ENCODE results near the gene RNF34. TPM values are rescaled to one million over a fixed set of nuclear protein-coding genes. Genes with fewer than 3 reads are reported as not detected.

RNF34 gene
- total RNA-seq, 2 experiments from 2014 or later, result 60.6 to 63.1 TPM

DNA sequence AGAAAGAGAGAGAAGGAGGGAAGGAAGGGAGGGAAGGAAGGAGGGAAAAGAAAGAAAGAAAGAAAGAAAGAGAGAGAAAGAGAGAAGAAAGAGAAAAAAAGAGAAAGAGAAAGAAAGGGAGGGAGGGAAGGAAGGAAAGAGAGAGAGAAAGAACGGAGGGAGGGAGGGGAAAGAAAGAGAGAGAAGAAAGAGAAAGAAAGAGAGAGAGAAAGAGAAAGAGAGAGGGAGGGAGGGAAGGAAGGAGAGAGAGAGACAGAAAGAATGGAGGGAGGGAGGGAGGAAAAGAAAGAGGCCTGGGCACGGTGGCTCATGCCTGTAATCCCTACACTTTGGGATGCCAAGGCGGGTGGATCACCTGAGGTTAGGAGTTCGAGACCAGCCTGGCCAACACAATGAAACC lies 42.6 kb upstream of the RNF34 start:
- no peak overlapping the region for H3K27ac ChIP-seq (ENCODE audit: low read depth in 1 of 2, low read length in 2 of 2)
- no peak overlapping the region for H3K4me3 ChIP-seq (ENCODE audit: low read length)
- Mint-ChIP-seq H3K4me3 (no peak overlapping the region), H3K9me3 (no peaks in the 10 kb centered on the region), H3K36me3 (ENCODE audit: low read depth) (peaks cover 3% of the 10 kb centered on the region), H3K27ac (no peak overlapping the region), H3K27me3 (peaks cover 4% of the 10 kb centered on the region), H3K4me1 (ENCODE audit: low read depth) (peaks cover 9% of the 10 kb centered on the region)
- peaks cover 5% of the 10 kb centered on the region for H3K4me1 ChIP-seq (ENCODE audit: insufficient read depth, low read length)
- H3K36me3 ChIP-seq (ENCODE audit: insufficient read depth, low read length), result no peaks in the 10 kb centered on the region
- intact Hi-C loops (cut with DNase I, micrococcal nuclease), result no loop called here
- CTCF ChIA-PET, result no interaction called here
- ATAC-seq (ENCODE audit: poor library complexity) (no peak), DNase-seq (no peak)
- H3K9me3 ChIP-seq (ENCODE audit: control insufficient read depth in 1 of 2, insufficient read depth in 1 of 2, low read length in 2 of 2), result no peaks in the 10 kb centered on the region
- TF ChIP-seq, protein P1, sequence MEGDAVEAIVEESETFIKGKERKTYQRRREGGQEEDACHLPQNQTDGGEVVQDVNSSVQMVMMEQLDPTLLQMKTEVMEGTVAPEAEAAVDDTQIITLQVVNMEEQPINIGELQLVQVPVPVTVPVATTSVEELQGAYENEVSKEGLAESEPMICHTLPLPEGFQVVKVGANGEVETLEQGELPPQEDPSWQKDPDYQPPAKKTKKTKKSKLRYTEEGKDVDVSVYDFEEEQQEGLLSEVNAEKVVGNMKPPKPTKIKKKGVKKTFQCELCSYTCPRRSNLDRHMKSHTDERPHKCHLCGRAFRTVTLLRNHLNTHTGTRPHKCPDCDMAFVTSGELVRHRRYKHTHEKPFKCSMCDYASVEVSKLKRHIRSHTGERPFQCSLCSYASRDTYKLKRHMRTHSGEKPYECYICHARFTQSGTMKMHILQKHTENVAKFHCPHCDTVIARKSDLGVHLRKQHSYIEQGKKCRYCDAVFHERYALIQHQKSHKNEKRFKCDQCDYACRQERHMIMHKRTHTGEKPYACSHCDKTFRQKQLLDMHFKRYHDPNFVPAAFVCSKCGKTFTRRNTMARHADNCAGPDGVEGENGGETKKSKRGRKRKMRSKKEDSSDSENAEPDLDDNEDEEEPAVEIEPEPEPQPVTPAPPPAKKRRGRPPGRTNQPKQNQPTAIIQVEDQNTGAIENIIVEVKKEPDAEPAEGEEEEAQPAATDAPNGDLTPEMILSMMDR (IDR thresholded peaks at IDR 0.05), result no peak
- no peaks in the 10 kb centered on the region for H3K27me3 ChIP-seq (ENCODE audit: control insufficient read depth in 1 of 2, insufficient read depth in 2 of 2, low read length in 2 of 2)
- POLR2A ChIA-PET, result no interaction called here

DNA sequence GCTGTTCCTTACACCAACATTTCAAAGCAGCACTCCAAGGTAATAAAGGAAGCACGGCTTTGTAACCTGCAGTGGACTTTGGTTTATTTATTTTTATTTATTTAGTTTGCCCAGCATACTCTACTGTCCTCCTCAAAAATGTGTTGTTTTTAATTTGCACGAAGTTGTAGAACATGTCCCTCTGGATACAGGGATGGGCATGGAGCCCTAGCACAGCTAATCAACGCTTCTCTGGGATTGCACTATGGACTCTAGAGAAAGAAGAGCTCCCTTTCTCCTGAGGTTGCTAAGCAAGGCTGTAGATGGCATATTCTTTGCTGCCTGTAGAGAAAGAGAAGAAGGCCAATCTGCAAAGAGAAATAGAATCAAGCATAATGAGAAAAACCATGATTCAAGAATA lies 41.8 kb upstream of the RNF34 start:
- TF ChIP-seq, protein P1 (IDR thresholded peaks at IDR 0.05), result no peak
- Histone ChIP-seq H3K36me3 (ENCODE audit: insufficient read depth, low read length) (no peaks in the 10 kb centered on the region), H3K9me3 (ENCODE audit: control insufficient read depth in 1 of 2, insufficient read depth in 1 of 2, low read length in 2 of 2) (no peaks in the 10 kb centered on the region), H3K4me1 (ENCODE audit: insufficient read depth, low read length) (no peaks in the 10 kb centered on the region), H3K27ac (ENCODE audit: low read depth in 1 of 2, low read length in 2 of 2) (no peak overlapping the region), H3K27me3 (ENCODE audit: control insufficient read depth in 1 of 2, insufficient read depth in 2 of 2, low read length in 2 of 2) (no peaks in the 10 kb centered on the region), H3K4me3 (ENCODE audit: low read length) (no peak overlapping the region)
- no peak for DNase-seq
- Mint-ChIP-seq H3K4me1 (ENCODE audit: low read depth) (peaks cover 3% of the 10 kb centered on the region), H3K27ac (no peak overlapping the region), H3K27me3 (peaks cover 4% of the 10 kb centered on the region), H3K9me3 (no peaks in the 10 kb centered on the region), H3K4me3 (no peak overlapping the region), H3K36me3 (ENCODE audit: low read depth) (no peaks in the 10 kb centered on the region)
- CTCF ChIA-PET, result no interaction called here
- ATAC-seq (ENCODE audit: poor library complexity), result no peak
- POLR2A ChIA-PET, result no interaction called here
- intact Hi-C loops (cut with DNase I, micrococcal nuclease), result no loop called here

DNA sequence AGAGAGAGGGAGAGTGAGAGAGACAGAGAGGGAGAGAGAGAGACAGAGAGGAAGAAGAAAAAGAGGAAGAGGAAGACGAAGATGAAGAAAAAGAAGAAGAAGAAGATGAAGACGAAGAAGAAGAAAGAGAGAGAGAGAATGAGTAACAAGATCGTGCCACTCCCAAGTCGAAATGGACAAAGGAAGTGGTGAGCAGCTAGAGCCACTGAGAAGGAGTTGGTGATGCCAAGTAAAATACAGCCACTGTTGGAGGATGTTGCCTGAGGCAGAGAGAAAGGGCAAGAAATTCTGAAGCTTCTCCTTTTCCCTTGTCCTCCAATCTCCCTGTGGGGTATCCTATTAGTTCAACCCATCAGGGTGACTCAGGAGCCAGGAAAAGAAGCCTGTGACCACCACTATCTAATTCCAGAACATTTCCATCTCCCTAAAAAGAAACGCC lies 35.2 kb upstream of the RNF34 start:
- H3K36me3 Mint-ChIP-seq (ENCODE audit: low read depth), result no peaks in the 10 kb centered on the region
- intact Hi-C loops (cut with DNase I, micrococcal nuclease), result no loop called here
- H3K27me3 ChIP-seq (ENCODE audit: control insufficient read depth in 1 of 2, insufficient read depth in 2 of 2, low read length in 2 of 2), result peaks cover 2 to 10% of the 10 kb centered on the region in 2 experiments
- no peaks in the 10 kb centered on the region for H3K4me1 Mint-ChIP-seq (ENCODE audit: low read depth)
- POLR2A ChIA-PET, result interaction anchor here (0.8 kb wide), 1 partner anchor 10 kb away, joined by 3 read pairs; no protein-coding TSS in a partner anchor
- no peaks in the 10 kb centered on the region for H3K36me3 ChIP-seq (ENCODE audit: insufficient read depth, low read length)
- DNase-seq, result no peak
- H3K27ac Mint-ChIP-seq, result no peak overlapping the region
- no peaks in the 10 kb centered on the region for H3K4me1 ChIP-seq (ENCODE audit: insufficient read depth, low read length)
- H3K4me3 ChIP-seq (ENCODE audit: low read length), result no peak overlapping the region
- H3K27ac ChIP-seq (ENCODE audit: low read depth in 1 of 2, low read length in 2 of 2), result no peak overlapping the region
- H3K9me3 ChIP-seq (ENCODE audit: control insufficient read depth in 1 of 2, insufficient read depth in 1 of 2, low read length in 2 of 2), result no peaks in the 10 kb centered on the region
- H3K27me3 Mint-ChIP-seq, result peaks cover 6% of the 10 kb centered on the region
- CTCF ChIA-PET, result no interaction called here
- H3K4me3 Mint-ChIP-seq, result no peak overlapping the region
- TF ChIP-seq, protein P1 (IDR thresholded peaks at IDR 0.05), result no peak
- no peaks in the 10 kb centered on the region for H3K9me3 Mint-ChIP-seq
- ATAC-seq (ENCODE audit: poor library complexity), result no peak

All from CD4-positive, alpha-beta T cell (primary cell).